ENCODE data around the gene LRRN4.

LRRN4 gene

DNA sequence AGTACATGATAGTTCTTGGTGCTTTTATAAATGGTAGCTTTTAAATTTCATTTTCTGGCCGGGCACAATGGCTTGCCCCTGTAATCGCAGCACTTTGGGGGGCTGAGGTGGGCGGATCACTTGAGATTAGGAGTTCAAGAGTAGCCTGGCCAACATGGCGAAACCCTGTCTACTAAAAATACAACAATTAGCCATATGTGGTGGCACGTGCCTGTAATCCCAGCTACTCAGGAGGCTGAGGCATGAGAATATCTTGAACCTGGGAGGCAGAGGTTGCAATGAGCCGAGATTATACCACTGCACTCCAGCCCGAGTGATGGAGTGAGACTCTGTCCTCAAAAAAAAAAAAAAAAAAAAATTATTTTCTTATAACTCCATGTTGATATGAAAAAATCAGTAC, 36.0 kb downstream of the LRRN4 start:
- ATAC-seq, result no peak
- TF ChIP-seq CSDC2 (CRISPR knock-in tag; IDR thresholded peaks at IDR 0.05) (no peak), OSR1 (CRISPR knock-in tag; IDR thresholded peaks at IDR 0.05) (no peak), ZNF565 (CRISPR knock-in tag; conservative IDR thresholded peaks at IDR 0.05; ENCODE audit: low read depth) (no peak), ARNTL (CRISPR knock-in tag; IDR thresholded peaks at IDR 0.05; ENCODE audit: borderline replicate concordance, low read depth) (no peak), ZNF70 (CRISPR knock-in tag; IDR thresholded peaks at IDR 0.05) (no peak), TOX (CRISPR knock-in tag; IDR thresholded peaks at IDR 0.05; ENCODE audit: borderline replicate concordance) (no peak), PPARA (CRISPR knock-in tag; IDR thresholded peaks at IDR 0.05; ENCODE audit: borderline replicate concordance) (no peak), SNAI2 (CRISPR knock-in tag; IDR thresholded peaks at IDR 0.05) (no peak), ZFP3 (CRISPR knock-in tag; IDR thresholded peaks at IDR 0.05) (no peak), ZFP30 (CRISPR knock-in tag; IDR thresholded peaks at IDR 0.05) (no peak), ZNF8 (CRISPR knock-in tag; IDR thresholded peaks at IDR 0.05) (no peak), ESRRG (CRISPR knock-in tag; IDR thresholded peaks at IDR 0.05) (no peak), GLIS3 (CRISPR knock-in tag; IDR thresholded peaks at IDR 0.05) (no peak), RARB (CRISPR knock-in tag; IDR thresholded peaks at IDR 0.05) (no peak), BACH2 (CRISPR knock-in tag; IDR thresholded peaks at IDR 0.05; ENCODE audit: borderline replicate concordance) (no peak), ISL1 (CRISPR knock-in tag; IDR thresholded peaks at IDR 0.05) (no peak)
- TF ChIP-seq, protein P1, sequence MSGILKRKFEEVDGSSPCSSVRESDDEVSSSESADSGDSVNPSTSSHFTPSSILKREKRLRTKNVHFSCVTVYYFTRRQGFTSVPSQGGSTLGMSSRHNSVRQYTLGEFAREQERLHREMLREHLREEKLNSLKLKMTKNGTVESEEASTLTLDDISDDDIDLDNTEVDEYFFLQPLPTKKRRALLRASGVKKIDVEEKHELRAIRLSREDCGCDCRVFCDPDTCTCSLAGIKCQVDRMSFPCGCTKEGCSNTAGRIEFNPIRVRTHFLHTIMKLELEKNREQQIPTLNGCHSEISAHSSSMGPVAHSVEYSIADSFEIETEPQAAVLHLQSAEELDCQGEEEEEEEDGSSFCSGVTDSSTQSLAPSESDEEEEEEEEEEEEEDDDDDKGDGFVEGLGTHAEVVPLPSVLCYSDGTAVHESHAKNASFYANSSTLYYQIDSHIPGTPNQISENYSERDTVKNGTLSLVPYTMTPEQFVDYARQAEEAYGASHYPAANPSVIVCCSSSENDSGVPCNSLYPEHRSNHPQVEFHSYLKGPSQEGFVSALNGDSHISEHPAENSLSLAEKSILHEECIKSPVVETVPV (CRISPR knock-in tag; IDR thresholded peaks at IDR 0.05), result no peak
- TF ChIP-seq, protein P2, sequence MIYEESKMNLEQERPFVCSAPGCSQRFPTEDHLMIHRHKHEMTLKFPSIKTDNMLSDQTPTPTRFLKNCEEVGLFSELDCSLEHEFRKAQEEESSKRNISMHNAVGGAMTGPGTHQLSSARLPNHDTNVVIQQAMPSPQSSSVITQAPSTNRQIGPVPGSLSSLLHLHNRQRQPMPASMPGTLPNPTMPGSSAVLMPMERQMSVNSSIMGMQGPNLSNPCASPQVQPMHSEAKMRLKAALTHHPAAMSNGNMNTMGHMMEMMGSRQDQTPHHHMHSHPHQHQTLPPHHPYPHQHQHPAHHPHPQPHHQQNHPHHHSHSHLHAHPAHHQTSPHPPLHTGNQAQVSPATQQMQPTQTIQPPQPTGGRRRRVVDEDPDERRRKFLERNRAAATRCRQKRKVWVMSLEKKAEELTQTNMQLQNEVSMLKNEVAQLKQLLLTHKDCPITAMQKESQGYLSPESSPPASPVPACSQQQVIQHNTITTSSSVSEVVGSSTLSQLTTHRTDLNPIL (CRISPR knock-in tag; IDR thresholded peaks at IDR 0.05; ENCODE audit: low read depth), result no peak
- TF ChIP-seq, protein P3, sequence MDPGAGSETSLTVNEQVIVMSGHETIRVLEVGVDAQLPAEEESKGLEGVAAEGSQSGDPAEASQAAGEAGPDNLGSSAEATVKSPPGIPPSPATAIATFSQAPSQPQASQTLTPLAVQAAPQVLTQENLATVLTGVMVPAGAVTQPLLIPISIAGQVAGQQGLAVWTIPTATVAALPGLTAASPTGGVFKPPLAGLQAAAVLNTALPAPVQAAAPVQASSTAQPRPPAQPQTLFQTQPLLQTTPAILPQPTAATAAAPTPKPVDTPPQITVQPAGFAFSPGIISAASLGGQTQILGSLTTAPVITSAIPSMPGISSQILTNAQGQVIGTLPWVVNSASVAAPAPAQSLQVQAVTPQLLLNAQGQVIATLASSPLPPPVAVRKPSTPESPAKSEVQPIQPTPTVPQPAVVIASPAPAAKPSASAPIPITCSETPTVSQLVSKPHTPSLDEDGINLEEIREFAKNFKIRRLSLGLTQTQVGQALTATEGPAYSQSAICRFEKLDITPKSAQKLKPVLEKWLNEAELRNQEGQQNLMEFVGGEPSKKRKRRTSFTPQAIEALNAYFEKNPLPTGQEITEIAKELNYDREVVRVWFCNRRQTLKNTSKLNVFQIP (CRISPR knock-in tag; IDR thresholded peaks at IDR 0.05; ENCODE audit: borderline replicate concordance, low read depth), result no peak

DNA sequence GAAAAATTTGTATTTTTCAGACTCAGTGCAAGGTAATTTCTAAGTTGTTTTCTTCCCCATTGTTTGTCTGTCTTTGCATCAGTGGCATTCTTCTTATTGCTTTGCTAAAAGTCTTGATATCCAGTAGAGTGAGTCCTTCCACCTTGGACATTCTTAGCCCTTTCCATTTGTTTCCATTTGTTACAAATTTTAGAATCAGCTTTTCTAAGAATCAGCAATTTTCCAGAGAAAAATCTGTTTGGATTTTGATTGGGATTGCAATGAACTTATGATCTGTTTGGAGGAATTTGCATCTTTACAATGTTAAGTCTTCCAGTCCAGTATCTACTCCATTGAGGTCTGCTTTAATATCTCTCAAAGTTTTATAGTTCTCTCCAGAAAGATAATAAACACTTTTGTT, 36.4 kb downstream of the LRRN4 start:
- no peak for ATAC-seq
- no peak for TF ChIP-seq ESRRG (CRISPR knock-in tag; IDR thresholded peaks at IDR 0.05)
- TF ChIP-seq, protein P4, sequence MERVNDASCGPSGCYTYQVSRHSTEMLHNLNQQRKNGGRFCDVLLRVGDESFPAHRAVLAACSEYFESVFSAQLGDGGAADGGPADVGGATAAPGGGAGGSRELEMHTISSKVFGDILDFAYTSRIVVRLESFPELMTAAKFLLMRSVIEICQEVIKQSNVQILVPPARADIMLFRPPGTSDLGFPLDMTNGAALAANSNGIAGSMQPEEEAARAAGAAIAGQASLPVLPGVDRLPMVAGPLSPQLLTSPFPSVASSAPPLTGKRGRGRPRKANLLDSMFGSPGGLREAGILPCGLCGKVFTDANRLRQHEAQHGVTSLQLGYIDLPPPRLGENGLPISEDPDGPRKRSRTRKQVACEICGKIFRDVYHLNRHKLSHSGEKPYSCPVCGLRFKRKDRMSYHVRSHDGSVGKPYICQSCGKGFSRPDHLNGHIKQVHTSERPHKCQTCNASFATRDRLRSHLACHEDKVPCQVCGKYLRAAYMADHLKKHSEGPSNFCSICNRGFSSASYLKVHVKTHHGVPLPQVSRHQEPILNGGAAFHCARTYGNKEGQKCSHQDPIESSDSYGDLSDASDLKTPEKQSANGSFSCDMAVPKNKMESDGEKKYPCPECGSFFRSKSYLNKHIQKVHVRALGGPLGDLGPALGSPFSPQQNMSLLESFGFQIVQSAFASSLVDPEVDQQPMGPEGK (CRISPR knock-in tag; IDR thresholded peaks at IDR 0.05; ENCODE audit: borderline replicate concordance), result no peak
- TF ChIP-seq ARNTL (CRISPR knock-in tag; IDR thresholded peaks at IDR 0.05; ENCODE audit: borderline replicate concordance, low read depth), result no peak
- no peak for TF ChIP-seq ZNF8 (CRISPR knock-in tag; IDR thresholded peaks at IDR 0.05)
- TF ChIP-seq, protein P2 (CRISPR knock-in tag; IDR thresholded peaks at IDR 0.05; ENCODE audit: low read depth), result no peak
- TF ChIP-seq, protein P3 (CRISPR knock-in tag; IDR thresholded peaks at IDR 0.05; ENCODE audit: borderline replicate concordance, low read depth), result no peak
- TF ChIP-seq, protein P5, sequence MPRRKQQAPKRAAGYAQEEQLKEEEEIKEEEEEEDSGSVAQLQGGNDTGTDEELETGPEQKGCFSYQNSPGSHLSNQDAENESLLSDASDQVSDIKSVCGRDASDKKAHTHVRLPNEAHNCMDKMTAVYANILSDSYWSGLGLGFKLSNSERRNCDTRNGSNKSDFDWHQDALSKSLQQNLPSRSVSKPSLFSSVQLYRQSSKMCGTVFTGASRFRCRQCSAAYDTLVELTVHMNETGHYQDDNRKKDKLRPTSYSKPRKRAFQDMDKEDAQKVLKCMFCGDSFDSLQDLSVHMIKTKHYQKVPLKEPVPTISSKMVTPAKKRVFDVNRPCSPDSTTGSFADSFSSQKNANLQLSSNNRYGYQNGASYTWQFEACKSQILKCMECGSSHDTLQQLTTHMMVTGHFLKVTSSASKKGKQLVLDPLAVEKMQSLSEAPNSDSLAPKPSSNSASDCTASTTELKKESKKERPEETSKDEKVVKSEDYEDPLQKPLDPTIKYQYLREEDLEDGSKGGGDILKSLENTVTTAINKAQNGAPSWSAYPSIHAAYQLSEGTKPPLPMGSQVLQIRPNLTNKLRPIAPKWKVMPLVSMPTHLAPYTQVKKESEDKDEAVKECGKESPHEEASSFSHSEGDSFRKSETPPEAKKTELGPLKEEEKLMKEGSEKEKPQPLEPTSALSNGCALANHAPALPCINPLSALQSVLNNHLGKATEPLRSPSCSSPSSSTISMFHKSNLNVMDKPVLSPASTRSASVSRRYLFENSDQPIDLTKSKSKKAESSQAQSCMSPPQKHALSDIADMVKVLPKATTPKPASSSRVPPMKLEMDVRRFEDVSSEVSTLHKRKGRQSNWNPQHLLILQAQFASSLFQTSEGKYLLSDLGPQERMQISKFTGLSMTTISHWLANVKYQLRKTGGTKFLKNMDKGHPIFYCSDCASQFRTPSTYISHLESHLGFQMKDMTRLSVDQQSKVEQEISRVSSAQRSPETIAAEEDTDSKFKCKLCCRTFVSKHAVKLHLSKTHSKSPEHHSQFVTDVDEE (CRISPR knock-in tag; IDR thresholded peaks at IDR 0.05), result no peak
- TF ChIP-seq SNAI2 (CRISPR knock-in tag; IDR thresholded peaks at IDR 0.05), result no peak
- no peak for TF ChIP-seq ZNF565 (CRISPR knock-in tag; conservative IDR thresholded peaks at IDR 0.05; ENCODE audit: low read depth)
- TF ChIP-seq TOX (CRISPR knock-in tag; IDR thresholded peaks at IDR 0.05; ENCODE audit: borderline replicate concordance), result no peak
- TF ChIP-seq, protein P1 (CRISPR knock-in tag; IDR thresholded peaks at IDR 0.05), result no peak
- no peak for TF ChIP-seq RARB (CRISPR knock-in tag; IDR thresholded peaks at IDR 0.05)
- TF ChIP-seq CSDC2 (CRISPR knock-in tag; IDR thresholded peaks at IDR 0.05), result no peak
- no peak for TF ChIP-seq ZC3H10 (CRISPR knock-in tag; IDR thresholded peaks at IDR 0.05)
- TF ChIP-seq BACH2 (CRISPR knock-in tag; IDR thresholded peaks at IDR 0.05; ENCODE audit: borderline replicate concordance), result no peak
- no peak for TF ChIP-seq TCF4 (CRISPR knock-in tag; IDR thresholded peaks at IDR 0.05; ENCODE audit: borderline replicate concordance)
